ENCODE results near the gene ATP13A4. TPM values are rescaled to one million over a fixed set of nuclear protein-coding genes. Genes with fewer than 3 reads are reported as not detected.

The ATP13A4 gene
- total RNA-seq, 2 donors from 2014 or later, result 0.57 to 1.3 TPM

DNA sequence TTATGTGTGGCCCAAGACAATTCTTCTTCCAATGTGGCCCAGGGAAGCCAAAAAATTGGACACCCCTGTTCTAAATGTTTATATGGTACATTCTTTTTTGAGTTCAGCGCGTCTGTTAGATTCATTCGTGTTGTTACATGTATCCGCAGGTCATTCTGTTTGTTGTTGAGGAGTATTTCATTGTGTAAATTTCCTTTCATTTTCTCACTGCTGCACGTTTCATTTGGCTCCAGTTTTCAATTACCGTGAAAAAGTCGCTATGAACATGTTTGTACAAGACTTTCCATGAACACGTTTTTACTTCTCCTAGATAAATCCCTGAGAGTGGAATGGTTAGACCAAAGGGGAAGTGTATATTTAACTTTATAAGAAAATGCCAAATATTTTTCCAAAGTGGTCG, 30.8 kb upstream of the ATP13A4 start:
- H3K27me3 ChIP-seq (ENCODE audit: control insufficient read depth, insufficient read depth, low read length, poor library complexity, severe bottlenecking), result no peaks in the 10 kb centered on the region
- H3K4me3 Mint-ChIP-seq, result no peak overlapping the region
- no peak overlapping the region for H3K9ac ChIP-seq (ENCODE audit: extremely low read depth, low read length, poor library complexity, severe bottlenecking)
- H3K36me3 ChIP-seq (ENCODE audit: control insufficient read depth, insufficient read depth, low read length), result no peaks in the 10 kb centered on the region
- H3K4me1 Mint-ChIP-seq, result no peaks in the 10 kb centered on the region
- no peaks in the 10 kb centered on the region for H3K4me1 ChIP-seq (ENCODE audit: control insufficient read depth, insufficient read depth, low read length)
- H3K36me3 Mint-ChIP-seq (ENCODE audit: low read depth), result no peaks in the 10 kb centered on the region
- H3K9me3 ChIP-seq (ENCODE audit: control insufficient read depth, low read length), result no peaks in the 10 kb centered on the region
- no peaks in the 10 kb centered on the region for H3K27me3 Mint-ChIP-seq (ENCODE audit: insufficient read depth)
- no peak overlapping the region for H3K27ac Mint-ChIP-seq
- H3K27ac ChIP-seq (ENCODE audit: low read depth, low read length), result no peak overlapping the region
- 85 to 95% methylated on average over 5 to 9 of the region's 9 CpGs for WGBS, 2 experiments (ENCODE audit: insufficient coverage in 1 of 2, insufficient read length in 1 of 2)
- no peak overlapping the region for H3K4me3 ChIP-seq (ENCODE audit: low read length)
- no peak for DNase-seq
- TF ChIP-seq, protein P1, sequence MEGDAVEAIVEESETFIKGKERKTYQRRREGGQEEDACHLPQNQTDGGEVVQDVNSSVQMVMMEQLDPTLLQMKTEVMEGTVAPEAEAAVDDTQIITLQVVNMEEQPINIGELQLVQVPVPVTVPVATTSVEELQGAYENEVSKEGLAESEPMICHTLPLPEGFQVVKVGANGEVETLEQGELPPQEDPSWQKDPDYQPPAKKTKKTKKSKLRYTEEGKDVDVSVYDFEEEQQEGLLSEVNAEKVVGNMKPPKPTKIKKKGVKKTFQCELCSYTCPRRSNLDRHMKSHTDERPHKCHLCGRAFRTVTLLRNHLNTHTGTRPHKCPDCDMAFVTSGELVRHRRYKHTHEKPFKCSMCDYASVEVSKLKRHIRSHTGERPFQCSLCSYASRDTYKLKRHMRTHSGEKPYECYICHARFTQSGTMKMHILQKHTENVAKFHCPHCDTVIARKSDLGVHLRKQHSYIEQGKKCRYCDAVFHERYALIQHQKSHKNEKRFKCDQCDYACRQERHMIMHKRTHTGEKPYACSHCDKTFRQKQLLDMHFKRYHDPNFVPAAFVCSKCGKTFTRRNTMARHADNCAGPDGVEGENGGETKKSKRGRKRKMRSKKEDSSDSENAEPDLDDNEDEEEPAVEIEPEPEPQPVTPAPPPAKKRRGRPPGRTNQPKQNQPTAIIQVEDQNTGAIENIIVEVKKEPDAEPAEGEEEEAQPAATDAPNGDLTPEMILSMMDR (conservative IDR thresholded peaks at IDR 0.05), result no peak
- peaks cover 3% of the 10 kb centered on the region for H3K9me3 Mint-ChIP-seq

DNA sequence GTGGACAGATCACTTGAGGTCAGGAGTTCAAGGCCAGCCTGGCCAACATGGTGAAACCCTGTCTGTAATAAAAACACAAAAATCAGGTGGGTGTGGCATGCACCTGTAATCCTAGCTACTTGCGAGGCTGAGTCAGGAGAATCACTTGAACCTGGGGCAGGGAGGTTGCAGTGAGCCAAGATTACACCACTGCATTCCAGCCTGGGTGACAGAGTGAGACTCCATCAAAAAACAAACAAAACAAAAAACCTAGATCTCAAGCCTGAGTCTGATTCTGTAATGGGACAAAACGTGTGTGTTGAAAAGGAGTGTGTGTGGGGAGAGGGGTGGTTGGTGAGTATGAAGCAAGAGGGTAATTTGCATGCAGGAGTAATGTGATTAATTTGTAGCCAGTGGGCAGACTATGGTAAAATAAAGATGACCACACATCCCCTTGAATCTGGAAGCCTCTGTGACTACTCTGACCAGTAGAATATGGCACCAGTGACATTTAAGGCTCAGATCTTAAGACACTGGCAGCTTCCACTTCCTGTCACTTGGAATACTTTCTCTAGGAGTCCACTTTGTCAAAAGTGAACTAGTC, 19.9 kb upstream of the ATP13A4 start:
- TF ChIP-seq, protein P1 (conservative IDR thresholded peaks at IDR 0.05), result no peak
- Histone ChIP-seq H3K27me3 (ENCODE audit: control insufficient read depth, insufficient read depth, low read length, poor library complexity, severe bottlenecking) (no peaks in the 10 kb centered on the region), H3K36me3 (ENCODE audit: control insufficient read depth, insufficient read depth, low read length) (no peaks in the 10 kb centered on the region), H3K27ac (ENCODE audit: low read depth, low read length) (no peak overlapping the region), H3K9ac (ENCODE audit: extremely low read depth, low read length, poor library complexity, severe bottlenecking) (no peak overlapping the region), H3K4me3 (ENCODE audit: low read length) (no peak overlapping the region), H3K4me1 (ENCODE audit: control insufficient read depth, insufficient read depth, low read length) (no peaks in the 10 kb centered on the region), H3K9me3 (ENCODE audit: control insufficient read depth, low read length) (no peaks in the 10 kb centered on the region)
- Mint-ChIP-seq H3K27me3 (ENCODE audit: insufficient read depth) (peaks cover 3% of the 10 kb centered on the region), H3K4me3 (no peak overlapping the region), H3K9me3 (no peaks in the 10 kb centered on the region), H3K4me1 (peaks cover 3% of the 10 kb centered on the region), H3K36me3 (ENCODE audit: low read depth) (no peaks in the 10 kb centered on the region), H3K27ac (no peak overlapping the region)
- no peak for DNase-seq
- 80 to 89% methylated on average over 2 of the region's 2 CpGs for WGBS, 2 experiments (ENCODE audit: insufficient coverage in 1 of 2, insufficient read length in 1 of 2)

DNA sequence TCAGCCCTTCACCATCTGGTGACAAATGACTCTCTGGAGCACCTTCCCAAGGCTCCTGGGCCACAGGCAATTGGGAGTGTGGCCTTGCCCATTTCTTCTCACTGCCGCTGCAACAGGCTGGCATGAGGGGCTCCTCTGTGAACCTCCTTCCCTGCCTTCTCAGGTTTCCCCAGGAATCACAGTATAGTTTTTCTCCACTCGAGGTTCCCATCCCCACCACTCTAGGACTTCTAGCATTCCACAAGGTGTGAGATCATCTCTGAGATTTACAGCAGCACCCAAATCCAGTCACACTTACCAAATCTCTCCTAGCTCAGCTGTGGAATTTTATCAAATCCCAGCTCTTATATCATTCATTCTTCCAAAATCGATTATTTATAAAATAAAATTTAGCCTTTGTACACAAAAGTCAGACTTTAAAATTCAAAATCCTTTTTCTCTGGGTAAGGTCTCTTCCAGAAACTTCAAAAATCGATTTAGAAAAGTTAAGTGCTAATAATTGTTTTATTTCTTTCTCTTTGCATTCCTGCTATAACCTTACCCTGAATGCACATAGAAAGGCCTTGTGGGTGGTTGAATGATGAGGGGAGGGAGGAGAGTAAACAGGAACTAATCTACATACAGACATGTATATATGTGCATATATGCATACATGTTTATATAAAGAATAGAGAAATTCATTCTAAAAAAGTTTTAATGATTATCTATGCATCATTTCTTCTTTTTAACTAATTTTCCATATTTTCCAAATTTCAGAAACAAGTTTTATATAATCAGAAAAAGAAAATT, 18.9 kb upstream of the ATP13A4 start:
- no peak overlapping the region for H3K9ac ChIP-seq (ENCODE audit: extremely low read depth, low read length, poor library complexity, severe bottlenecking)
- Mint-ChIP-seq H3K27me3 (ENCODE audit: insufficient read depth) (peaks cover 3% of the 10 kb centered on the region), H3K36me3 (ENCODE audit: low read depth) (no peaks in the 10 kb centered on the region), H3K9me3 (no peaks in the 10 kb centered on the region), H3K4me3 (no peak overlapping the region), H3K4me1 (peaks cover 3% of the 10 kb centered on the region), H3K27ac (peak overlapping the region; percentile 24)
- no peaks in the 10 kb centered on the region for H3K4me1 ChIP-seq (ENCODE audit: control insufficient read depth, insufficient read depth, low read length)
- 85 to 88% methylated on average over 2 to 3 of the region's 4 CpGs for WGBS, 2 experiments (ENCODE audit: insufficient coverage in 1 of 2, insufficient read length in 1 of 2)
- no peak overlapping the region for H3K4me3 ChIP-seq (ENCODE audit: low read length)
- H3K27me3 ChIP-seq (ENCODE audit: control insufficient read depth, insufficient read depth, low read length, poor library complexity, severe bottlenecking), result no peaks in the 10 kb centered on the region
- no peaks in the 10 kb centered on the region for H3K9me3 ChIP-seq (ENCODE audit: control insufficient read depth, low read length)
- no peaks in the 10 kb centered on the region for H3K36me3 ChIP-seq (ENCODE audit: control insufficient read depth, insufficient read depth, low read length)
- TF ChIP-seq, protein P1 (conservative IDR thresholded peaks at IDR 0.05), result no peak
- DNase-seq, result no peak
- no peak overlapping the region for H3K27ac ChIP-seq (ENCODE audit: low read depth, low read length)

Measured in endodermal cell (in vitro differentiated cells).